Activated CD4-positive, alpha-beta memory T cell treated with anti-CD3 and anti-CD28 coated beads for 36 hours (primary cell): ENCODE data around the gene GNG4. TPM values are rescaled to one million over a fixed set of nuclear protein-coding genes. Genes with fewer than 3 reads are reported as not detected.

Source experiments
- CTCF ChIA-PET: fragments of 350-600 bp; sonication (Branson Sonifier 250); formaldehyde crosslinking; loops from one replicate; lab custom pipeline; 2021; ENCODE audit warnings: antibody characterized with exemption, inconsistent platforms; lab: Charles Lee
- POLR2A ChIA-PET: fragments of 350-600 bp; sonication (Branson Sonifier 250); formaldehyde crosslinking; loops from one replicate; lab custom pipeline; 2021; ENCODE audit warnings: antibody characterized with exemption; lab: Charles Lee
- DNase-seq: peaks from one replicate; pipeline ENCODE4 v3.0.0-alpha.2; 2020
- H3K27ac Mint-ChIP-seq: one replicate; pipeline ENCODE4 v1.8.0; 2021; ENCODE audit warnings: mixed read lengths
- H3K27me3 Mint-ChIP-seq: one replicate; pipeline ENCODE4 v1.8.0; 2021; ENCODE audit warnings: mixed read lengths
- H3K36me3 Mint-ChIP-seq: one replicate; pipeline ENCODE4 v1.8.0; 2021; ENCODE audit warnings: mixed read lengths
- H3K4me1 Mint-ChIP-seq: one replicate; pipeline ENCODE4 v1.8.0; 2021; ENCODE audit warnings: low read depth, mixed read lengths
- H3K4me3 Mint-ChIP-seq: one replicate; pipeline ENCODE4 v1.8.0; 2021; ENCODE audit warnings: mild to moderate bottlenecking, mixed read lengths
- H3K9me3 Mint-ChIP-seq: one replicate; pipeline ENCODE4 v1.8.0; 2021; ENCODE audit warnings: mixed read lengths
- intact Hi-C: fragments of 100-400 bp; cut with micrococcal nuclease; formaldehyde crosslinking; loops from one replicate; pipeline ENCODE4 v1.15.1; 2023
- total RNA-seq, 2 experiments: library from RNA; stranded (reverse); gene quantifications; one replicate each; pipeline ENCODE4 v1.2.3, GENCODE V29; 2021

GNG4 gene
- total RNA-seq, 2 experiments from 2014 or later, result 0.88 to 1.8 TPM

GRCh38 chr1:235669277-235669676, 19.7 kb upstream of the GNG4 start:
- Mint-ChIP-seq H3K9me3 (peaks cover 46% of the 10 kb centered on the region), H3K4me1 (no peaks in the 10 kb centered on the region)
- CTCF ChIA-PET, result no interaction called here

GRCh38 chr1:235663628-235664027, 14.0 kb upstream of the GNG4 start:
- no peak overlapping the region for H3K27ac Mint-ChIP-seq
- no peak overlapping the region for H3K4me3 Mint-ChIP-seq
- DNase-seq, result no peak
- H3K4me1 Mint-ChIP-seq, result no peaks in the 10 kb centered on the region
- ChIA-PET POLR2A (no interaction called here), CTCF (no interaction called here)
- H3K27me3 Mint-ChIP-seq, result no peaks in the 10 kb centered on the region
- peaks cover 30% of the 10 kb centered on the region for H3K36me3 Mint-ChIP-seq
- intact Hi-C loops, result no loop called here
- H3K9me3 Mint-ChIP-seq, result no peaks in the 10 kb centered on the region

More at GRCh38 chr1:235669277-235669676, 19.7 kb upstream of the GNG4 start:
- intact Hi-C loops, result no loop called here
- POLR2A ChIA-PET, result no interaction called here
- H3K36me3 Mint-ChIP-seq, result peaks cover 61% of the 10 kb centered on the region
- no peak overlapping the region for H3K4me3 Mint-ChIP-seq
- H3K27me3 Mint-ChIP-seq, result no peaks in the 10 kb centered on the region
- DNase-seq, result no peak
- no peak overlapping the region for H3K27ac Mint-ChIP-seq

- CTCF ChIA-PET, result no interaction called here
- no peak for DNase-seq
- no peak overlapping the region for H3K4me3 Mint-ChIP-seq
- H3K9me3 Mint-ChIP-seq, result no peaks in the 10 kb centered on the region
- H3K27me3 Mint-ChIP-seq, result no peaks in the 10 kb centered on the region
- peaks cover 25% of the 10 kb centered on the region for H3K36me3 Mint-ChIP-seq
- POLR2A ChIA-PET, result no interaction called here
- H3K4me1 Mint-ChIP-seq, result no peaks in the 10 kb centered on the region
- intact Hi-C loops, result no loop called here
- no peak overlapping the region for H3K27ac Mint-ChIP-seq
Measured at GRCh38 chr1:235661568-235661967, 12.0 kb upstream of the GNG4 start.

GRCh38 chr1:235659186-235659771, 9.7 kb upstream of the GNG4 start:
- intact Hi-C loops, result no loop called here
- H3K4me1 Mint-ChIP-seq, result no peaks in the 10 kb centered on the region
- peaks cover 7% of the 10 kb centered on the region for H3K27me3 Mint-ChIP-seq
- DNase-seq, result no peak
- no peak overlapping the region for H3K4me3 Mint-ChIP-seq
- CTCF ChIA-PET, result no interaction called here
- POLR2A ChIA-PET, result no interaction called here
- peaks cover 22% of the 10 kb centered on the region for H3K36me3 Mint-ChIP-seq
- H3K9me3 Mint-ChIP-seq, result no peaks in the 10 kb centered on the region
- no peak overlapping the region for H3K27ac Mint-ChIP-seq

GRCh38 chr1:235657747-235658526, 8.4 kb upstream of the GNG4 start:
- DNase-seq, result no peak
- POLR2A ChIA-PET, result interaction anchor here (0.7 kb wide), 1 partner anchor 21 kb away, joined by 3 read pairs; no protein-coding TSS in a partner anchor
- intact Hi-C loops, result no loop called here

GRCh38 chr1:235657269-235657668, 7.7 kb upstream of the GNG4 start:
- CTCF ChIA-PET, result interaction anchor here (1.1 to 1.9 kb wide), 2 partner anchors 15 to 143 kb away, joined by 3 to 5 read pairs; no protein-coding TSS in a partner anchor
- peaks cover 2% of the 10 kb centered on the region for H3K9me3 Mint-ChIP-seq
- H3K27ac Mint-ChIP-seq, result no peak overlapping the region
- DNase-seq, result no peak
- no peak overlapping the region for H3K4me3 Mint-ChIP-seq
- intact Hi-C loops, result no loop called here
- peaks cover 22% of the 10 kb centered on the region for H3K27me3 Mint-ChIP-seq
- POLR2A ChIA-PET, result interaction anchor here (0.7 kb wide), 1 partner anchor 22 kb away, joined by 3 read pairs; no protein-coding TSS in a partner anchor
- no peaks in the 10 kb centered on the region for H3K4me1 Mint-ChIP-seq
- H3K36me3 Mint-ChIP-seq, result peaks cover 11% of the 10 kb centered on the region

More at GRCh38 chr1:235657747-235658526, 8.4 kb upstream of the GNG4 start:
- Mint-ChIP-seq H3K9me3 (peaks cover 2% of the 10 kb centered on the region), H3K36me3 (peaks cover 15% of the 10 kb centered on the region), H3K4me3 (no peak overlapping the region), H3K27me3 (peaks cover 17% of the 10 kb centered on the region), H3K4me1 (no peaks in the 10 kb centered on the region), H3K27ac (no peak overlapping the region)
- CTCF ChIA-PET, result interaction anchor here (1.1 to 1.9 kb wide), 3 partner anchors 16 to 144 kb away, joined by 3 to 5 read pairs (median 3); no protein-coding TSS in a partner anchor

- DNase-seq, result no peak
- peaks cover 2% of the 10 kb centered on the region for H3K9me3 Mint-ChIP-seq
- ChIA-PET POLR2A (no interaction called here), CTCF (no interaction called here)
- intact Hi-C loops, result no loop called here
- H3K4me3 Mint-ChIP-seq, result no peak overlapping the region
- H3K27ac Mint-ChIP-seq, result no peak overlapping the region
- H3K4me1 Mint-ChIP-seq, result peaks cover 4% of the 10 kb centered on the region
- peaks cover 49% of the 10 kb centered on the region for H3K27me3 Mint-ChIP-seq
- no peaks in the 10 kb centered on the region for H3K36me3 Mint-ChIP-seq
Measured at GRCh38 chr1:235652364-235652763, 2.8 kb upstream of the GNG4 start.

- H3K4me3 Mint-ChIP-seq, result no peak overlapping the region
- peaks cover 4% of the 10 kb centered on the region for H3K4me1 Mint-ChIP-seq
- no peaks in the 10 kb centered on the region for H3K36me3 Mint-ChIP-seq
- peaks cover 59% of the 10 kb centered on the region for H3K27me3 Mint-ChIP-seq
- ChIA-PET CTCF (no interaction called here), POLR2A (no interaction called here)
- intact Hi-C loops, result no loop called here
- no peak for DNase-seq
- peaks cover 2% of the 10 kb centered on the region for H3K9me3 Mint-ChIP-seq
- H3K27ac Mint-ChIP-seq, result no peak overlapping the region
Measured at GRCh38 chr1:235651170-235651806, 1.7 kb upstream of the GNG4 start.

GRCh38 chr1:235650341-235651169, 971 bp upstream of the GNG4 start:
- Mint-ChIP-seq H3K9me3 (peaks cover 2% of the 10 kb centered on the region), H3K27me3 (peaks cover 62% of the 10 kb centered on the region), H3K4me3 (peak overlapping the region; percentile 11), H3K36me3 (no peaks in the 10 kb centered on the region), H3K27ac (no peak overlapping the region), H3K4me1 (peaks cover 4% of the 10 kb centered on the region)
- ChIA-PET POLR2A (no interaction called here), CTCF (no interaction called here)
- intact Hi-C loops, result no loop called here
- no peak for DNase-seq

GRCh38 chr1:235648954-235649367, 623 bp downstream of the GNG4 start:
- Mint-ChIP-seq H3K27ac (no peak overlapping the region), H3K27me3 (peaks cover 52% of the 10 kb centered on the region), H3K9me3 (no peaks in the 10 kb centered on the region), H3K4me3 (peak overlapping the region; percentile 78), H3K36me3 (no peaks in the 10 kb centered on the region), H3K4me1 (peaks cover 4% of the 10 kb centered on the region)
- ChIA-PET POLR2A (interaction anchor here (1.0 kb wide), 1 partner anchor 144 kb away, joined by 3 read pairs; no protein-coding TSS in a partner anchor), CTCF (interaction anchor here (0.8 kb wide), 1 partner anchor 144 kb away, joined by 3 read pairs; the partner anchor contains the start of gene B3GALNT2)
- intact Hi-C loops, result loop anchor here (10.0 kb wide), 1 partner anchor 346 kb away; no protein-coding TSS in a partner anchor
- DNase-seq, result peak; percentile 80

GRCh38 chr1:235648407-235648907, 1.1 kb downstream of the GNG4 start:
- Mint-ChIP-seq H3K4me1 (peaks cover 4% of the 10 kb centered on the region), H3K36me3 (no peaks in the 10 kb centered on the region), H3K27me3 (peaks cover 50% of the 10 kb centered on the region), H3K27ac (no peak overlapping the region), H3K4me3 (peak overlapping the region; percentile 78), H3K9me3 (no peaks in the 10 kb centered on the region)
- intact Hi-C loops, result loop anchor here (10.0 kb wide), 1 partner anchor 346 kb away; no protein-coding TSS in a partner anchor
- no peak for DNase-seq
- ChIA-PET POLR2A (interaction anchor here (1.0 kb wide), 1 partner anchor 144 kb away, joined by 3 read pairs; no protein-coding TSS in a partner anchor), CTCF (interaction anchor here (0.8 kb wide), 1 partner anchor 144 kb away, joined by 3 read pairs; the partner anchor contains the start of gene B3GALNT2)
